ENCODE results near the gene USP31. TPM values are rescaled to one million over a fixed set of nuclear protein-coding genes. Genes with fewer than 3 reads are reported as not detected.

The USP31 gene
- total and polyA plus RNA-seq, 2 experiments from 2014 or later: 3.3 to 6.4 TPM

- H4K20me1 ChIP-seq (ENCODE audit: insufficient read depth, poor library complexity, severe bottlenecking): no peaks in the 10 kb centered on the region
- H3K4me2 ChIP-seq: no peak overlapping the region
- H3K27ac ChIP-seq: no peak overlapping the region
- no peak for TF ChIP-seq EZH2 (IDR thresholded peaks at IDR 0.05; ENCODE audit: borderline replicate concordance)
- no peak for TF ChIP-seq CTCF (IDR thresholded peaks at IDR 0.05; ENCODE audit: poor library complexity)
- TF ChIP-seq EZH2phosphoT487 (IDR thresholded peaks at IDR 0.05; ENCODE audit: low read depth, severe bottlenecking, unreplicated experiment): no peak
- no peak overlapping the region for H2AFZ ChIP-seq
- no peaks in the 10 kb centered on the region for H3K36me3 ChIP-seq (replicated peaks; ENCODE audit: insufficient read depth, low read depth)
- WGBS (ENCODE audit: low lambda C conversion rate, missing lambda C conversion rate): 93% methylated on average over 5 of the region's 5 CpGs
- H3K4me1 ChIP-seq (ENCODE audit: insufficient read depth): no peaks in the 10 kb centered on the region
- no peaks in the 10 kb centered on the region for H3K9me3 ChIP-seq (ENCODE audit: low read depth)
- no peaks in the 10 kb centered on the region for H3K9me2 ChIP-seq (replicated peaks; ENCODE audit: insufficient read depth)
- H3K79me2 ChIP-seq: peaks cover 10% of the 10 kb centered on the region
- DNase-seq (ENCODE audit: low spot score): no peak
- no peak overlapping the region for H3K4me3 ChIP-seq
- H3K27me3 ChIP-seq: no peaks in the 10 kb centered on the region
These were observed 38.9 kb downstream of the USP31 start for GRCh38 chr16:23110257-23110899.

- Histone ChIP-seq H3K4me2 (no peak overlapping the region), H3K9me2 (replicated peaks; ENCODE audit: insufficient read depth) (no peaks in the 10 kb centered on the region), H3K4me3 (no peak overlapping the region), H3K27ac (no peak overlapping the region), H3K36me3 (replicated peaks; ENCODE audit: insufficient read depth, low read depth) (no peaks in the 10 kb centered on the region), H2AFZ (no peak overlapping the region), H4K20me1 (ENCODE audit: insufficient read depth, poor library complexity, severe bottlenecking) (no peaks in the 10 kb centered on the region), H3K9me3 (ENCODE audit: low read depth) (no peaks in the 10 kb centered on the region), H3K4me1 (ENCODE audit: insufficient read depth) (peaks cover 6% of the 10 kb centered on the region), H3K27me3 (no peaks in the 10 kb centered on the region), H3K79me2 (peaks cover 10% of the 10 kb centered on the region)
- WGBS (ENCODE audit: low lambda C conversion rate, missing lambda C conversion rate): 76% methylated on average over 5 of the region's 5 CpGs
- TF ChIP-seq CTCF (IDR thresholded peaks at IDR 0.05; ENCODE audit: poor library complexity) (no peak), EZH2 (IDR thresholded peaks at IDR 0.05; ENCODE audit: borderline replicate concordance) (no peak), EZH2phosphoT487 (IDR thresholded peaks at IDR 0.05; ENCODE audit: low read depth, severe bottlenecking, unreplicated experiment) (no peak)
- no peak for DNase-seq (ENCODE audit: low spot score)
These were observed 41.3 kb downstream of the USP31 start for GRCh38 chr16:23107936-23108335.

GRCh38 chr16:23107117-23107516 is 42.1 kb downstream of the USP31 start:
- TF ChIP-seq CTCF (IDR thresholded peaks at IDR 0.05; ENCODE audit: poor library complexity) (no peak), EZH2 (IDR thresholded peaks at IDR 0.05; ENCODE audit: borderline replicate concordance) (no peak), EZH2phosphoT487 (IDR thresholded peaks at IDR 0.05; ENCODE audit: low read depth, severe bottlenecking, unreplicated experiment) (no peak)
- 100% methylated on average over 2 of the region's 2 CpGs for WGBS (ENCODE audit: low lambda C conversion rate, missing lambda C conversion rate)
- DNase-seq (ENCODE audit: low spot score): no peak
- Histone ChIP-seq H3K4me2 (no peak overlapping the region), H3K27me3 (no peaks in the 10 kb centered on the region), H3K9me3 (ENCODE audit: low read depth) (no peaks in the 10 kb centered on the region), H3K36me3 (replicated peaks; ENCODE audit: insufficient read depth, low read depth) (no peaks in the 10 kb centered on the region), H4K20me1 (ENCODE audit: insufficient read depth, poor library complexity, severe bottlenecking) (no peaks in the 10 kb centered on the region), H3K9me2 (replicated peaks; ENCODE audit: insufficient read depth) (no peaks in the 10 kb centered on the region), H2AFZ (no peak overlapping the region), H3K79me2 (peaks cover 10% of the 10 kb centered on the region), H3K27ac (no peak overlapping the region), H3K4me1 (ENCODE audit: insufficient read depth) (peaks cover 6% of the 10 kb centered on the region), H3K4me3 (no peak overlapping the region)

All from hepatocyte (in vitro differentiated cells).